NCI-H526 treated with DMSO at 0.1 percent for 48 hours (cell line): ENCODE measurements around the gene YJU2.
"Not testable (repeated sequence)": the region's sequence is repeated elsewhere in the genome, so short reads cannot be mapped to it uniquely, and the experiment has no call there.

Experiments used
- DNase-seq: peaks from one replicate; lab custom pipeline; 2025; lab: John Stamatoyannopoulos, UW

Gene YJU2

DNA sequence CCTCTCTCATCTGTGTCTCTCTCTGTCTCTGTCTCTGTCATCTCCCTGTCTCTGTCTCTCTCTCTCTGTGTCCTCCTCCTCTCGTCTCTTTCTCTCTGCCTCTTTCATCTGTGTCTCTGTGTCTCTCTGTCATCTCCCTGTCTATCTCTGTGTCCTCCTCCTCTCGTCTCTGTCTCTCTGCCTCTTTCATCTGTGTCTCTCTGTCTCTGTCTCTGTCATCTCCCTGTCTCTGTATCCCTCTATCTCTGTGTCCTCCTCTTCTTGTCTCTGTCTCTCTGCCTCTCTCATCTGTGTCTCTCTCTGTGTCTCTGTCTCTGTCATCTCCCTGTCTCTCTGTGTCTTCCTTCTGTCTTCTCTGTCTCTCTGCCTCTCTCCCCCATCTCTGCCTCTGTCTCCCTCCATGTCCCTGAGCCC is 18.1 kb upstream of the YJU2 start:
- no peak for DNase-seq

GRCh38 chr19:4229179-4229931 is 17.5 kb upstream of the YJU2 start, which contains the start of gene EBI3:
TSS of gene EBI3 (plus strand) at chr19:4229523. CDS start at chr19:4229551, 28 bp downstream.
- no peak for DNase-seq

DNA sequence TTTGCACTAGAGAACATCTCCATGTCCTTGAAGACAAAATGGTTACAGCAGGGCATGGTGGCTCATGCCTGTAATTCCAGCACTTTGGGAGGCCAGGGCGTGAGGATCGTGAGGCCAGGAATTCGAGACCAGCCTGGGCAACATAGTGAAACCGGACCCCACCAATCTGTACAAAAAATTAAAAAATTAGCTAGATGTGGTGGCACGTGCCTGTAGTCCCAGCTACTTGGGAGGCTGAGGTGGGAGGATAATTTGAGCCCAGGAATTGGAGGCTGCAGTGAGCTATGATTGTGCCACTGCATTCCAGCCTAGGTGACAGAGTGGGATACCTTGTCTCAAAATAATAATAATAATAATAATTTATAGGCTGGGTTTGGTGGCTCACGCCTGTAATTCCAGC is 16.6 kb upstream of the YJU2 start:
- DNase-seq = not testable (repeated sequence)

DNA sequence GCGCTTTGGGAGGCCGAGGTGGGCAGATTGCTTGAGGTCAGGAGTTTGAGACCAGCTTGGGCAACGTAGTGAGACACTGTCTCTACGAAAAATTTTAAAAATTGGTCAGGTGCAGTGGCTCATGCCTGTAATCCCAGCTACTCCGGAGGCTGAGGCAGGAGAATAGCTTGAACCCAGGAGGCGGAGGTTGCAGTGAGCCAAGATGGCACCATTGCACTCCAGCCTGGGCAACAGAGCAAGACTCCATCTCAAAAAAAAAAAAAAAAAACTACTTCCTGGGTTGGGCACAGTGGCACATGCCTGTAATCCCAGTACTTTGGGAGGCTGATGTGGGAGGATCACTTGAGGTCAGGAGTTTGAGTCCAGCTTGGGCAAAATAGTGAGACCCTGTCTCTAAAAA is 15.4 kb upstream of the YJU2 start:
- not testable (repeated sequence) for DNase-seq

- DNase-seq = not testable (repeated sequence)
These were observed 14.7 kb upstream of the YJU2 start for GRCh38 chr19:4232139-4232538.

DNA sequence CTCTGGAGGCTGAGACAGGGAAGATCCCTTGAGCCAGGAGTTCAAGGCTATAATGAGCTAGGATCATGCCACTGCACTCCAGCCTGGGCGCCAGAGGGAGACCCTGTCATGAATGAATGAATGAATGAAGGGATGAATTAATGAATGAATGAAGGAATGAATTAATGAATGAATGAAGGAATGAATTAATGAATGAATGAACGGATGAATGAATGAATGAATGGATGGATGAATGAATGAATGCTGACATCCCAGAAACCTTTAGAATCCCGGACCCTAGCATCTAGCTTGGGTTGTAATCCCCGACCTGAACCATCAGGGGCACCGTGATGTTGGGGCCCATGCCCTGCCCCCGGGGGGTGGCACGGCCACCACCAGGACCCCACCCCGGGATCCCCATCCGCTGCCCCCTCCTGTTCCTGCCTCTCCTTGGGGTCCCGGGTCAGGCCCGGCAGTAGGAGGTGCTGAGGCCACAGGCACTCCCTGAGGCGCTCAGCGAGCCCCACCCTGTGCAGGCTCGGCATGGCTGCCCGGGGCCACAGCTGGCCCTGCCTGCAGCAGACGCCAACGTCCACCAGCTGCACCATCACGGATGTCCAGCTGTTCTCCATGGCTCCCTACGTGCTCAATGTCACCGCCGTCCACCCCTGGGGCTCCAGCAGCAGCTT is 14.1 kb upstream of the YJU2 start:
- DNase-seq = no peak

DNA sequence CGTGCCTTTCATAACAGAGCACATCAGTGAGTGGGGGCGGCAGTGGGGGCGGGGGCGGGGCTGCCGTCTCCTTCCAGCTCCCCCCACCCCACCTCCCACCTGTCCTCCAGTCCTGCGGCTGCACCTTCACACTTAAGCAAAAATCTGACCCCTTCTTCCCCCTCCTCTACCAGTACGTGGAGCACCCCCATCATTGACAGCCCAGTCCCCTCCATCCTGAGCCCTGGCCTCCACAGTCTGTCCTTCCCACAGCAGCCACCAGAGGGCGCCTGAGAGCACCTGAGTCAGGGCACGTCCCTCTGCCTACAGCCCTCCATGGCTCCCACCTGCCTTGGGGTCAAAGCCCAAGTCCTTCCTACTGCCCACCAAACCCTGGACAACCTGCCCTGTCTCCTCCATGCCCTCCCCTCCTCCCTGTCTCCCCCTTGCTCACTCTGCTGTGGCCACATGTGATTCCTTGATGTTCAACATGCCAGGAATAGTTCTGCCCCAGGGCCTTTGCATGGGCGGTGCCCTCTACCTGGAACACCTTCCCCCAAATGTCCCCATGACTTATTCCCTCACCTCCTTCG is 13.5 kb upstream of the YJU2 start:
- no peak for DNase-seq

- no peak for DNase-seq
These were observed 12.6 kb upstream of the YJU2 start for GRCh38 chr19:4234142-4234861.

GRCh38 chr19:4234862-4235201 is 12.0 kb upstream of the YJU2 start:
- DNase-seq = no peak

GRCh38 chr19:4237510-4237909 is 9.4 kb upstream of the YJU2 start:
- not testable (repeated sequence) for DNase-seq

DNA sequence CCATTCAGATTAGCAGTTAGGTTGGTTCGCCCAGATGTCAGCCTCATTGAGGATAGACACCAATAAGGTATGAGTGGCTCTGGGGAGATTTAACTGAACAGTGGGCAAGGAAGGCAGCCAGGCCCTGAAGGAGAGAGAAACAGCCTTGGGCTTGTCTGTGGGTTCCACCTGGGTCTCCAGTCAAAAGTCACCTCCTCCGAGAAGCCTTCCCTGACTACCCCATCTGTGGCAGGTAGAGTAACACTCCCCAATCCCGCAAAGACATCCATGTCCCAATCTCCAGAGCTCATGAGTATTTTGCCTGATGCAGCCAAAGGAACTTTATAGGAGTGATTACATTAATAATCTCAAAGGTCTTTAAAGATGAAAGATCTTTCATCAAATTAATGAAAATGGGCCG is 8.0 kb upstream of the YJU2 start:
- DNase-seq = no peak

- no peak for DNase-seq
These were observed 5.0 kb upstream of the YJU2 start for GRCh38 chr19:4241824-4242430.

DNA sequence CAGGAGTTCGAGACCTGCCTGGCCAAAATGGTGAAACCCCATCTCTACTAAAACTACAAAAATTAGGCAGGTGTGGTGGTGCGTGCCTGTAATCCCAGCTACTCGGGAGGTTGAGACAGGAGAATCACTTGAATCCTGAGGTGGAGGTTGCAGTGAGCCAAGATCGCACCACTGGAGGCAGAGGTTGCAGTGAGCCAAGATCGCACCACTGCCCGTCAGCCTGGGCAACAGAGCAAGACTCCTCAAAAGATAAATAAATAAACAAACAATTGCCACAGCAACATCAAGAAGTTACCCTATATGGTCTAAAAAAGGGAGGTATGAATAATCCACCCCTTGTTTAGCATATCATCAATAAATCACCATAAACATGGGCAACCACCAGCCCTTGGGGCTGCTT is 942 bp upstream of the YJU2 start:
- DNase-seq = not testable (repeated sequence)

DNA sequence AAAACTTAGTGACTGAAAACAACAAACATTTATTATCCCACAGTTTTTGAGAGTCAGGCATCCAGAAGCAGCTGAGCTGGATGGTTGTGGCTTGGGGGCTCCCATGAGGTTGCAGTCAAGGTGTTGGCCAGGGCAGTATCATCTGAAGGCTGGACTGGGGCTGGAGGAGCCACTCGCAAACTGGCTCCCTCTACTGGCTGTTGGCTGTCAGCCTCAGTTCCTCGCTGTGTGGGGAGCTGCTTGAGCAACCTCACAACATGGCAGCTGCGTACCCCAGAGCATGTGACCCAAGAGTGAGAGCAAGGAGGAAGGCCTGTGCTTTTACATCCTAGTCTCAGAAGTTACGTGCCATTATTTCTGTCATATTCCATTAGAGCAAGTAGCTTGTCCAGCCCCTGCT is 9.7 kb downstream of the YJU2 start:
- no peak for DNase-seq

DNA sequence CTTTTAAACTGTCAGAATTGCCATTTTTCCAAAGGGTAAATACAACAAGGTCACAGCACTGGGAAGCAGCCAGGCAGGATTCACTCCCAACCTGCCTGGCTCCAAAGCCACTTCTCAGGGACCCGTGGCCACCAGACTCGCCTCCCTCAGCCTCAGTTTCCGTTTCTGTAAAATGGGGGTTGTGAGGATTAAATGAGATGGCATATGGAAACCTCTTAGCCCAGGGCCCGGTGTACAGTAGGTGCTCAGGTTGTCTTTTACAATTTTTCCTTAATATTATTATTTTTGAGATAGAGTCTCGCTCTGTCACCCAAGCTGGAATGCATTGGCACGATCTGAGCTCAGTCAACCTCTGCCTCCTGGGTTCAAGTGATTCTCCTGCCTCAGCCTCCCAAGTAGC is 10.1 kb downstream of the YJU2 start:
- no peak for DNase-seq

DNA sequence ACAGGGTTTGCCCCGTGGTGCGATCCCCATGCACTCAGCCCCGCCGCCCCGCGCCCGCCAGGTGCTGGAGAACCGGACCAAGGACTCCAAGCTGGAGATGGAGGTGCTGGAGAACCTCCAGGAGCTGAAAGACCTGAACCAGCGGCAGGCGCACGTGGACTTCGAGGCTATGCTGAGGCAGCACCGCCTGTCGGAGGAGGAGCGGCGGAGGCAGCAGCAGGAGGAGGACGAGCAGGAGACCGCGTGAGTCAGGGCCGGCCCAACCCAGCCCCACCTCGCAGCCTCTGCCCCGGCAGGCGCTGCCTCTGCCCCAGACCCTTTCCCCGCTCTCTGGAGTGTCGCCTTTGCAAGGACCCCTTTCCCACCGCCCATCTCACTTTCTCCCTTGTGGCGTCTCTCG is 11.3 kb downstream of the YJU2 start:
- DNase-seq = no peak

DNA sequence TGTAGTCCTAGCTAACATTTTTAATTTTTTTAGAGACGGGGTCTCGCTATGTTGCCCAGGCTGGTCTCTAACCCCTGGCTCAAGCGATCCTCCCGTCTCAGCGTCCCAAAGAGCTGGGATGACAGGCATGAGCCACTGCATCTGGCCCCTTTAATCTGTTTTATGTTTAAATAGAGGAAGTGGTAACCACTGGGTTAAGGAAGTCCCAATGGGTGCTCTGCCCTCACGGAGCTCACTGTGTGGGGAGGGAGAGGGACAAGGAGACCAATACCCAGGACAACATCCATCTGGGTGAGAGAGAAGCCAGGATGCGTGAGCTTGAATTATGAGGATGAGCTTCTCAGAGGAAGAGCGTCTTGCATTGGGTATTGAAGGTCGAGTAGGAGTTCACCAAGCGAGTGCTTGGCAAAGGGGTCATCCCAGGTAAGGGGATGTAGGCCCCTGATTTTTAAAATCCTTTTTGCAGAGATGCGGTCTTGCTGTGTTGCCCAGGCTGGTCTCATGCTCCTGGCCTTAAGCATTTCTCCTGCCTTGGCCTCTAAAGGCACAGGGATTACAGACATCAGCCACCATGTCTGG is 13.8 kb downstream of the YJU2 start:
- DNase-seq = no peak

DNA sequence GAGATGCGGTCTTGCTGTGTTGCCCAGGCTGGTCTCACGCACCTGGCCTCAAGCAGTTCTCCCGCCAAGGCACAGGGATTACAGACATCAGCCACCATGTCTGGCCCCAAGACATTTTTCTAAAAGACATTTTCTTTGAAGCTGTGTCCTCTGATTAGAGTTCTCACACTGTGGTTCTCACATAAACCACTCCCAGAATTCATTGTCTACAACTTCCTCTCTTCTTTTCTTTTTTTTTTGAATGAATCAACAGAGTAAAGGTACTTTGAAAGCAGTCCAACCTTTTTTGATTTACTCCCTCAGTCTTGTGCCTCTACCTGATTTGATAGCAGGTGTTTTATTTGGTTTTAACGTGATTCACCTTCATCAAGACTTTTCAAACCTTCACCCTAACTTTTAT is 17.9 kb downstream of the YJU2 start:
- DNase-seq = no peak

- no peak for DNase-seq
These were observed 19.5 kb downstream of the YJU2 start for GRCh38 chr19:4266253-4267000.

GRCh38 chr19:4267101-4267900 is 20.4 kb downstream of the YJU2 start:
- DNase-seq = peak; percentile 5
